CD4-positive, alpha-beta T cell treated with Interleukin-4 for 1 hour (primary cell): ENCODE data around the gene GALK2.
"Not testable (repeated sequence)": the region's sequence is repeated elsewhere in the genome, so short reads cannot be mapped to it uniquely, and the experiment has no call there.

Source experiments
- DNase-seq, 2 donors: peaks; one replicate each; pipeline ENCODE4 v3.0.0-alpha.2; 2020 to 2022

The GALK2 gene

GRCh38 chr15:49168016-49168415 lies 2.0 kb upstream of the GALK2 start:
- DNase-seq, result no peak

- DNase-seq, result no peak
These were observed 1.7 kb downstream of the GALK2 start for GRCh38 chr15:49171790-49172189.

DNA sequence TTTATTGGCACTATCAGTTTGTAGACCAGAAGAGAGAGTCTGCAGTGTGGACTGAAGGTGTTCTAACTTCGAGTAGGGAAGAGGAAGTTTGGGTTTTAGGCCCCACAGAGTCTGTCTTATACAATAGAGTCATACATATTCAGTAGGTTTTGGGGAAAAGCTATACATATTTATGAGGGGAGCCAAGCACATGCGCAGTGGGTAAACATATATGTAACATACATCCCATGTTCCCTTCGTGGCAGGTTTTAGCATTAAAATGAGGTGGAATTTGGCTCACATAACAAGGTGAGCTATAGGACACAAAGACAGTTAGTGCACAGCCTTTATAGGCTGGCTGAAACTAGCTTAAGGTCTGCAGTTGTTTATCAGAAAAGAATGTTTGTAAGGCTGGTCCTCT lies 4.9 kb downstream of the GALK2 start:
- DNase-seq, result no peak

GRCh38 chr15:49175582-49176397 lies 5.7 kb downstream of the GALK2 start:
- DNase-seq, result not testable (repeated sequence)

DNA sequence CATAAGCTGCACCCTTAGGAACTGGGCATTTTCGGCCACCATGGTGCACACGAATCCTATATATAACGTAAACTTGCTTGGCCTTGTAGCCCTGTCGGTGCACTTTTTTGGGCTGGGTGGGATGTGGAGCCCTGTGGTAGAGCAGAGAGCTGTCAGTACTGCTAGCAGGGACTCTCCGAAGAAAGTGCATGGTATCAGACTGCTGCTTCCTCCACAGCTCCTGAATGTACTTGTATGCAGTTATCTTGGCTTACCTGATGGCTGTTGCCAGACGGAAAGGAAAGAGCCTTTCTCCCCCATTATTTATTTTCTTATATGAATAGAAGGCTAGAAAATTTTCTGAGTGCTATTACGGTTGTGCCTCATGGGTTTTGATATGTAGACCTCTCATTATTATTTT lies 8.4 kb downstream of the GALK2 start:
- no peak for DNase-seq

GRCh38 chr15:49179433-49180190 lies 9.6 kb downstream of the GALK2 start:
- no peak for DNase-seq

- no peak for DNase-seq
These were observed 12.1 kb downstream of the GALK2 start for GRCh38 chr15:49182128-49182527.

GRCh38 chr15:49183741-49184140 lies 13.7 kb downstream of the GALK2 start:
- not testable (repeated sequence) for DNase-seq

DNA sequence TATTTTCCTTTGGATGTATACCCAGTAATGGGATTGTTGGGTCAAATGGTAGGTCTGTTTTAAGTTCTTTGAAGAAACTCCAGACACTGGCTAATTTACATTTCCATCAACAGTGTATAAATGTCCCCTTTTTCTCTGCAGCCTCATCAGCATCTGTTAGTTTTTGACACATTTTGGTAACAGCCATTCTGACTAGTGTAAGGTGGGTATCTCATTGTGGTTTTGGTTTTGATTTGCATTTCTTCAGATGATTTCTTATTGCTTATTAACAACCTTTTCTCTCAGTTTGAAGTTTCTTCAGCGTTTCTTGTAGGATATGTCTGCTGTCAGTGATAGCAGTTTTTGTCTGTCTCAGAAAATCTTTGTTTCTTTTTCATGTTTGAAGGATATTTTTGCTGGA lies 15.4 kb downstream of the GALK2 start:
- DNase-seq, result no peak

DNA sequence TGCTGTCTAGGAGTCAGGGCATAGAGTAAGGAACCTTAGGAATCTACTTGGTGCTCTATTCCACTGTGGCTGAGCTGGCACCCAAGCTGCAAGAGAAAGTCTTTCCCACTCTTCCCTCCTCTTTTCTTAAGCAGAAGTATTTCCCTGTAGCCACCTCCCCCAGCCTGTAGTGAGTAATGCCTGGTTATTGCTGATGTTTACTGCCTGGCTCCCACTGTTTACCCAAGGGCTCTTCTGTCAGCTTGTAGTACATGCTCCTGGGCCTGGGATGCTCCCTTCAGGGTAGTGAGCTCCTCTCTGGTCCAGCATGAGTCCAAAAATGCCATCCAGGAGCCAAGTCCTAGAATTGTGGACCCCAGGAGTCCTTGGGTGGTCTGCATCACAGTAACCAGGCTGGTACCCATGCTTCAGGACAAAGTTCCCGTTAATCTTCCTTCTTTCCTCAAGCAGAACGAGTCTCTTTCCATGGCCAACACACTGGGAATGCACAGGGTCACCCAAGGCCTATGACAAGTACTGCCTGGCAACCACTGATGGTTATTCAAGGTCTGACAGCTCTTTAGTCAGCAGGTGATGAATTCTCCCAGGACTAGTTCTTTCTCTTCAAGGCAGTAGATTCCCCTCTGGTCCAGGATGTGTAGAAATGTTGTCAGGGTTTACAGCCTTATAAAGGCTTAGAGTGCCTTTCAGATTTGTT lies 17.6 kb downstream of the GALK2 start:
- no peak for DNase-seq

DNA sequence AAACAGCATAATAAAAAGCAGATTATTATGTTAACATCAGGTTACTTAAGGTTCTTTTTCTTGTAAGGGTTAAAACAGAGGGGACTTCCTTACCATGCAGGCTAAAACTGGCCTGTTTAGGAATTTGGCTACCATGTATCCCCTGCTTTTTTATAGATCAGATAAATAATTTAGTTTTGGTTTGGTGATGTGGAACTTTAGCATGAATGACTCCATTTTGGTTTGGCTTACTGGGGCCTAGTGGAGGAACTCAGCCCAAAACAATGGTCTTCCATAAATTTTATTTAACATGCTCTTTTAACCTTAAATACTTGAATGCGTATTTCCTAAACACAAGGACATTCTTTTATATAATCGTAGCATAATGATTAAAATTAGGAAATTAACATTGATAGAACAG lies 18.9 kb downstream of the GALK2 start:
- DNase-seq, result no peak

- DNase-seq, result no peak
These were observed 19.6 kb downstream of the GALK2 start for GRCh38 chr15:49189631-49190030.

- DNase-seq, result no peak
These were observed 20.5 kb downstream of the GALK2 start for GRCh38 chr15:49190586-49190985.

DNA sequence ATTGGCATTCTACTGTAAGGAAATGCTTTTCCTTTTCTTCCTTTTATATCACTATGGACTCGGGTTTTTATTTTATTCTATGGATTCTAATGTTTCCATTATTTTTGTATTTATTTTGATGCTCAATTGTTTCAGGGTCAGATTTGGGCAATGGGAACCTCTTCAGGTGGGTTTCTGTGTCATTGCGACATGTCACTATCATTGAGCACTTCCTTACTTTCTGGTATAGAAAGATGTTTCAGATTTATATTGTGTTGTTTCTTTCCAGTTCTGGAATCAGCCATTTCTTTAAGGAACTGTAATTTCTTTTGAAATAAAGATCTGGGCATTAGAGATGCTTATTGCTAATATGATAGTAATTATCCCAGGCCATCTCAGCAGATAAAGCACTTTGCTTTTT lies 21.8 kb downstream of the GALK2 start:
- DNase-seq, result no peak

GRCh38 chr15:49196856-49197255 lies 26.8 kb downstream of the GALK2 start:
- DNase-seq, result no peak

DNA sequence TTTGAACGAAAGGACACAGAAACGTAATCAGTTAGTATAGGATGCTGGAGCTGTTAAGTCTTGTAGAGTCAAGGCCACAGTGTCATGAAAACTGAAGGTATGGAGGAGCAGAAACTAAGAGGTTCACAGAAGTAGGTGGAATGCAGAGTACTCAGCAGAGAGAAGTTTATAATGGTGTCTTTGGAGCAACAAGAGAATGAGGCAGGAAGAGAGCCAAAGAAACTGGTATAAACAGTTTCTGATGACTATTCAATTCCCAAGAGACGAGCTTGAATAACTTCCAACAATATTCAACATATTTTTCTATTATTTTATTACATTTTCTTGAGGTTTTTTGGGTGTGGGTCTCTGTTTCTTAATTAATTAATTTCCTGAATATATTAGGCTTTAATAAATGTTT lies 29.6 kb downstream of the GALK2 start:
- no peak for DNase-seq

GRCh38 chr15:49200347-49200746 lies 30.3 kb downstream of the GALK2 start:
- no peak for DNase-seq

DNA sequence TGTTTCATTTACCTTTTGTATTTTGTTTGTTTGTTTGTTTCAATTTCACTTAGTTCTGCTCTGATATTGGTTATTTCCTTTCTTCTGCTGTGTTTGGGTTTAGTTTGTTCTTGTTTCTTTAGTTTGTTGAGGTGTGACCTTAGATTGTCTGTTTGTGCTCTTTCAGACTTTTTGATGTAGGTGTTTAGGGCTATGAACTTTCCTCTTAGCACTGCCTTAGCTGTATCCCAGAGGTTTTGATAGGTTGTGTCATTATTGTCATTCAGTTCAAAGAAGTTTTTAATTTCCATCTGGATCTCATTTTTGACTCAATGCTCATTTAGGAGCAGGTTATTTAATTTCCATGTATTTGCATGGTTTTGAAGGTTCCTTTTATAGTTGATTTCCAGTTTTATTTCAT lies 38.1 kb downstream of the GALK2 start:
- DNase-seq, result not testable (repeated sequence)

DNA sequence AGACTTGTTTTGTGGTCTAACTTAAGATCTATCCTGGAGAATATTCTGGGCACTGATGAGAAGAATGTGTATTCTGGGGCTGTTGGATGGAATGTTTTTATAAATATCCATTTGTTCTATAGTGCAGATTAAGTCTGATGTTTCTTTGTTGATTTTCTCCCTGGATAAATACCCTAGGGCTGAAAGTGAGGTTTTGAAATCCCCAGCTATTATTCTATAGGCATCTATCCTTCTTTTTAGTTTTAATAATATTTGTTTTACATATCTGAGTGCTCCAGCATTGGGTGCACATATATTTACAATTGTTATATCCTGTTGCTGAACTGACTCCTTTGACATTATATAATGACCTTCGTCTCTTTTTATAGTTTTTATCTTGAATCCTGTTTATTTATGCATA lies 42.9 kb downstream of the GALK2 start:
- DNase-seq, result no peak

GRCh38 chr15:49215768-49216739 lies 46.0 kb downstream of the GALK2 start:
- DNase-seq, result no peak

- DNase-seq, result no peak
These were observed 53.7 kb downstream of the GALK2 start for GRCh38 chr15:49223536-49224274.
